Measurements from ENCODE around the gene CGB1.

- TF ChIP-seq POLR2A (IDR thresholded peaks at IDR 0.05) (no peak), CTCF (IDR thresholded peaks at IDR 0.05) (no peak)
Measured at GRCh38 chr19:49020342-49020741, 16.4 kb downstream of the CGB1 start.

Data from thyroid gland (tissue), 4 donors.